Measurements from ENCODE around the gene SLC29A4. TPM values are rescaled to one million over a fixed set of nuclear protein-coding genes. Genes with fewer than 3 reads are reported as not detected.
"Not testable (repeated sequence)": the region's sequence is repeated elsewhere in the genome, so short reads cannot be mapped to it uniquely, and the experiment has no call there.

The SLC29A4 gene
- total RNA-seq, 2 donors from 2014 or later: 4.6 to 20.7 TPM

DNA sequence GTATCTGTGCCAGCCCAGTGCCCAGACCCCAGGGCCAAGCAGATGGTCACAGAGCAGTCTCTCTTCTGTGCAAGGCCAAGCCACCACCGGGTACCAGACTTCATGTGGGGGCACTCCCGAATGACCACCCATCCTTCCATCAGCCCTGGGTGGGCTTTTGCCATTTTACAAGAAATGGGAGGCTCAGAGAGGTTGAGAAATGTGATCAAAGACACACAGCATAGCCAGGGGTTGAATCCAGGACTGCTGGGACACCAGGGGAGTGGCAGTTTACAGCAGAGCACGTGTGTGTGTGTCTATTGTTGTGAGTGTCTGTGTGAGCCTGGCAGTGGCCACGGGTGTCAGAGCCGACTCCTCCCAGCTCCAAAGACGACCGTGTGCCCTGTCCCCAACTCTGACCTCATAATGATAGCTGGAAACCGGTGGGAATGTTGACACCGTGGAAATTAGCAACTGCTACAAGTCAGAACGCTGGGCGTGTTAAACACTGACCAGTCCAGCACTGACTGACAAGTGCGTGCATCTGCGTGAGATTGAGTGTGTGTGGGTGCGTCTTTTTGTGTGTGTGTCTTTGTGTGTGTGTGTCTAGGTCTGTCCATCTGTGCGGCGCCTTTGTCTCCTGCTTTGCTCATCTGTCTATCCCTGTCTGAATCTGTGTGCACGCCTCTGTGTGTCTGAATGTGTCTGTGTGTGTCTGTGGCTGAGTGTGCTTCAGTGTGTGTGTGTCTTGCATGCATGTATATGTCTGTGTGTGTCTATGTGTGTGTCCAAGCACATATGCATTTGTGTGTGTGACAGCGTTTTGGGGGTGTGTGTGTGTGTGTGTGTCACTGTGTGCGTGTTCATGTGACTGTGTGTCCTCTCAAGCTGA lies 17.2 kb upstream of the SLC29A4 start:
- TF ChIP-seq, protein P1, sequence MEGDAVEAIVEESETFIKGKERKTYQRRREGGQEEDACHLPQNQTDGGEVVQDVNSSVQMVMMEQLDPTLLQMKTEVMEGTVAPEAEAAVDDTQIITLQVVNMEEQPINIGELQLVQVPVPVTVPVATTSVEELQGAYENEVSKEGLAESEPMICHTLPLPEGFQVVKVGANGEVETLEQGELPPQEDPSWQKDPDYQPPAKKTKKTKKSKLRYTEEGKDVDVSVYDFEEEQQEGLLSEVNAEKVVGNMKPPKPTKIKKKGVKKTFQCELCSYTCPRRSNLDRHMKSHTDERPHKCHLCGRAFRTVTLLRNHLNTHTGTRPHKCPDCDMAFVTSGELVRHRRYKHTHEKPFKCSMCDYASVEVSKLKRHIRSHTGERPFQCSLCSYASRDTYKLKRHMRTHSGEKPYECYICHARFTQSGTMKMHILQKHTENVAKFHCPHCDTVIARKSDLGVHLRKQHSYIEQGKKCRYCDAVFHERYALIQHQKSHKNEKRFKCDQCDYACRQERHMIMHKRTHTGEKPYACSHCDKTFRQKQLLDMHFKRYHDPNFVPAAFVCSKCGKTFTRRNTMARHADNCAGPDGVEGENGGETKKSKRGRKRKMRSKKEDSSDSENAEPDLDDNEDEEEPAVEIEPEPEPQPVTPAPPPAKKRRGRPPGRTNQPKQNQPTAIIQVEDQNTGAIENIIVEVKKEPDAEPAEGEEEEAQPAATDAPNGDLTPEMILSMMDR (IDR thresholded peaks at IDR 0.05): no peak
- Histone ChIP-seq H3K36me3 (no peaks in the 10 kb centered on the region), H3K4me1 (no peaks in the 10 kb centered on the region), H3K27ac (no peak overlapping the region), H3K9me3 (no peaks in the 10 kb centered on the region), H3K9ac (ENCODE audit: low read depth in 2 of 2, low read length in 2 of 2) (no peak overlapping the region), H3K4me3 (no peak overlapping the region), H3K27me3 (no peaks in the 10 kb centered on the region)
- intact Hi-C loops (cut with DNase I): no loop called here
- DNase-seq: no peak

DNA sequence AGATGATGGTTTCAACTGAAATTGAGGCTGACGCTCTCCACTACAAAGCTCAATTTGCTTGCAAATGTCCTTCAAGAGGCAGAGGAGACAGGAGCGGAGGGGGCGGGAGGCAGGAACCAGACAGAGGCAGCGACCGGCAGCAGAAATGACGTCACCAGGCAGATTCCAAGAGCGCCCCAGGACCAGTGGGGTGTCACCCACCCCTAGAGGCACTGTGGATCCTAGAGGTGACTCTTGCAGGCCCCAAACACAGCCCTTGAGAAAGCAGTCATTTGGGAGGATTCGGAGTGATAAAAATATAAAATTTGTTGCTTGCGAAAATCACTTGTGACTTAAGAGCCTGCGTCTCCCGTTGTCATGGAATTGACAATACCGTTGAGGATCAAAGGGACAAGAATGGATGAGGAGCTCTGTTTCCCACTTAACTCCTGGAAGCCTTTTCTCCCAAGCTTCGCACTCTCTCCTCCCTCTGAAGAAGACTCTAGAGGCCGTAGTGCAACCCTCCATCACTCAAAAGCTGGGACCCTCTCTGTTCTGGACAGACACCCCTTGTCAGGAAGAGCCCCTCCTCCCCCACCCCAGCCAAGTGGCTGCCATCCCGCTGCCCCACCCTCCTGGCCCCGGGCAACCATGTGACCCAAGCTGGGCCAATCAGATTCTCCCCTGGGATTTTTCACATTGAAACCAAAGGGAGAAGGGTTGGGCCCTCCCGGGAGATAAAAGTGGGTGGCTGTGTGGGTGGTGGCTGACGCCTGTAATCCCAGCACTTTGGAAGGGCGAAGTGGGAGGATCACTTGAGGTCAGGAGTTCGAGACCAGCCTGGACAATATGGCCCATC lies 16.3 kb upstream of the SLC29A4 start:
- TF ChIP-seq, protein P1 (IDR thresholded peaks at IDR 0.05): no peak
- no peak for DNase-seq
- no peaks in the 10 kb centered on the region for H3K9me3 ChIP-seq
- H3K27me3 ChIP-seq: no peaks in the 10 kb centered on the region
- H3K36me3 ChIP-seq: no peaks in the 10 kb centered on the region
- H3K4me3 ChIP-seq: no peak overlapping the region
- H3K27ac ChIP-seq: no peak overlapping the region
- no peak overlapping the region for H3K9ac ChIP-seq (ENCODE audit: low read depth in 2 of 2, low read length in 2 of 2)
- intact Hi-C loops (cut with DNase I): no loop called here
- H3K4me1 ChIP-seq: no peaks in the 10 kb centered on the region

DNA sequence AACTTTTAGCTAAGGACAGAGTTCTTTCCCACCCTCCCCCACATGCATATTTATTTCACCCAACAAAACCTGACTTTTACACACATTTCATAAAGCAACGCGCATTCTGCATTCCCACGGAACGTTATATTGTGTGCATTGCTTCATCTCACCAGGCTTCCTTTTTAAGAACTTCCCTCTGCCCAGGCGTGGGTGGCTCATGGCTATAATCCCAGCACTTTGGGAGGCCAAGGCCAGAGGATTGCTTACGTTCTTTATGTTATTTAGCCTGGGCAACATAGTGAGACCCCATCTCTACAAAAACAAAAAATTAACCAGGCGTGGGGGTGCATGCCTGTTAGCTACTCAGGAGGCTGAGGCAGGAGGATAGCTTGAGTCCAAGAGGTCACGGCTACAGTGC lies 14.9 kb upstream of the SLC29A4 start:
- H3K9me3 ChIP-seq; intact Hi-C loops (cut with DNase I); H3K27me3 ChIP-seq; H3K4me3 ChIP-seq; H3K27ac ChIP-seq; H3K4me1 ChIP-seq; H3K36me3 ChIP-seq; H3K9ac ChIP-seq (ENCODE audit: low read depth in 2 of 2, low read length in 2 of 2); DNase-seq: not testable (repeated sequence)

- H3K27me3 ChIP-seq; H3K4me1 ChIP-seq; H3K9ac ChIP-seq (ENCODE audit: low read depth in 2 of 2, low read length in 2 of 2); intact Hi-C loops (cut with DNase I); H3K36me3 ChIP-seq; H3K4me3 ChIP-seq; H3K9me3 ChIP-seq; H3K27ac ChIP-seq: not testable (repeated sequence)
- DNase-seq: peak; percentile 53
These were observed 12.6 kb upstream of the SLC29A4 start for GRCh38 chr7:5269992-5270657.

DNA sequence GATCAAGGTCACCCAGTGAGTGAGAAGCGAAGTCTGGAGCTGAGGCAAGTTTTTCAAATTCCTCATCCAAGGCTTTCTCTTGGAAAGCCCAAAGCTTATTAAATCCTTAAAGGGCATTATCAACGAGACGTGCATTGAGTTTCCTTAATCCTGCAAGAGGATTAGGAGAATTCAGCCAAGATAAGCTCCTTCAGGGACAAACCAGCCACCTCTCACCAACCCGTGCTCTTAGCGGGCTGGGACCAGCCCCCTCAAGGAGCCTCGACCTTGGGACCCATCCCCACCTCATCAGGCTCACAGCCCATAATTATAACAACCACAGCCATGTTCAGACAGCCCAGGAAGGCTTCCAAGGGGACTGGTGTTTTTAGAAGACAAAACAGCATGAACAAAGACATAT lies 12.0 kb upstream of the SLC29A4 start:
- H3K9me3 ChIP-seq: no peaks in the 10 kb centered on the region
- TF ChIP-seq, protein P1 (IDR thresholded peaks at IDR 0.05): no peak
- no peak overlapping the region for H3K27ac ChIP-seq
- H3K4me3 ChIP-seq: no peak overlapping the region
- H3K36me3 ChIP-seq: no peaks in the 10 kb centered on the region
- intact Hi-C loops (cut with DNase I): no loop called here
- H3K27me3 ChIP-seq: no peaks in the 10 kb centered on the region
- H3K9ac ChIP-seq (ENCODE audit: low read depth in 2 of 2, low read length in 2 of 2): no peak overlapping the region
- no peak for DNase-seq
- H3K4me1 ChIP-seq: no peaks in the 10 kb centered on the region

DNA sequence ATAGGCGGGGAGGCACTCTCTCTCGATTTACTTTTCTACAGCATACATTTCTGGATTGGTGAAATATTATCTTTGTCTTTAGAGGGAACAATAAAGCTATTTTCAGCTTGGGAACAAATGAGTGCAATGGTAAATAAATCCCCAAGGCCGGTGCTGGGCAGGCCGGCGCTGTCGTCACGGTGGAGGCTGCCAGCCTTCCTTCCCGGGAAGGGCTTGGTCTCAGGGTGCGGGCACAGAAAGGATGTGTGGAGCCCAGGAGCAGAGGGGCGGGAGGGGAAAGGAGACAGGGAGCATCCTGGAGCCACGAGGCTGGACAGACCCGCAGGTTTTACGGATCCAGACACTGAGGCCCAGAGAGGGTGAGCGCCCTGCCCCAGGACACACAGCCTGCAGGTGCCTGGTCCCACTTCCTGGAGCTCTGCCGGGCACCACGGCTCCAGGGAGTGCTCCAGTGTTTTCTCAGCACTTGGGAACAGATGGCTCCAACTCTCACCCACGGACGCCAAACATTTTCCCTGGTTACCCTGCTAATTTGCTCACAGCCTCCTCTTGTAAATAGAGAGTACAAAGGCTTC lies 8.8 kb upstream of the SLC29A4 start:
- H3K4me3 ChIP-seq; H3K36me3 ChIP-seq; H3K27me3 ChIP-seq; H3K4me1 ChIP-seq; intact Hi-C loops (cut with DNase I); H3K9ac ChIP-seq (ENCODE audit: low read depth in 2 of 2, low read length in 2 of 2); H3K9me3 ChIP-seq; H3K27ac ChIP-seq: not testable (repeated sequence)
- DNase-seq: peak; percentile 54
